Heart left ventricle (tissue), 16 donors: Measurements from ENCODE around the gene COX4I1. TPM values are rescaled to one million over a fixed set of nuclear protein-coding genes. Genes with fewer than 3 reads are reported as not detected.

Source experiments
- ATAC-seq, 4 donors: fragments of 200-7000 bp; cut with Tn5 transposase; one replicate each; pipeline ENCODE4 v1.9.1; 2020 to 2022; ENCODE audit warnings: moderate library complexity in 4 of 4, mild to moderate bottlenecking in 3 of 4, moderate number of reproducible peaks in 1 of 4
- DNase-seq, 5 donors: peaks; one replicate each; pipeline ENCODE4 v3.0.0-alpha.2; 2020
- H3K27ac ChIP-seq, 12 donors: fragments of 200-600 bp; sonication (generic) in 4 of 12; one replicate each; pipeline versions ENCODE4 v1.5.0 to v1.8.0; 2016 to 2022; ENCODE audit warnings: mild to moderate bottlenecking in 2 of 12
- H3K27me3 ChIP-seq, 9 donors: fragments of 200-600 bp; sonication (generic) in 2 of 9; one replicate each; pipeline versions ENCODE4 v1.5.1 to v1.8.0; 2016 to 2022; ENCODE audit warnings: mild to moderate bottlenecking in 3 of 9
- H3K36me3 ChIP-seq, 9 donors: fragments of 200-600 bp; sonication (generic) in 2 of 9; one replicate each; pipeline versions ENCODE4 v1.5.0 to v1.8.0; 2018 to 2022; ENCODE audit warnings: mild to moderate bottlenecking in 2 of 9
- H3K4me1 ChIP-seq, 12 donors: fragments of 200-600 bp; sonication (generic) in 4 of 12; one replicate each; pipeline versions ENCODE4 v1.5.0 to v1.8.0; 2016 to 2022; ENCODE audit warnings: mild to moderate bottlenecking in 3 of 12
- H3K4me3 ChIP-seq, 12 donors: fragments of 200-600 bp; sonication (generic) in 4 of 12; one replicate each; pipeline versions ENCODE4 v1.5.0 to v1.8.0; 2017 to 2022; ENCODE audit warnings: mild to moderate bottlenecking in 9 of 12, moderate library complexity in 4 of 12
- H3K9me3 ChIP-seq, 12 donors: fragments of 200-600 bp; sonication (generic) in 4 of 12; one replicate each; pipeline versions ENCODE4 v1.5.0 to v1.8.0; 2016 to 2022; ENCODE audit warnings: mild to moderate bottlenecking in 1 of 12
- CTCF ChIP-seq, 12 donors: fragments of 200-600 bp; sonication (generic) in 4 of 12; IDR thresholded peaks; one replicate each; pipeline versions ENCODE4 v1.5.0 to v1.8.0; 2018 to 2022; ENCODE audit warnings: antibody characterized with exemption in 12 of 12, mild to moderate bottlenecking in 5 of 12
- POLR2A ChIP-seq, 2 donors: fragments of 450-650 bp; IDR thresholded peaks; one replicate each; pipeline ENCODE4 v1.6.1; 2017; ENCODE audit warnings: antibody characterized with exemption in 2 of 2, mild to moderate bottlenecking in 2 of 2, moderate library complexity in 2 of 2
- WGBS, 4 donors: extraction: QIAGEN DNeasy Blood & Tissue Kit in 2 of 4; methylation state at CpG; one replicate each; pipeline versions ENCODE4 v1.1.5 to v1.1.7; 2013 to 2018; 5-methylcytosine and 5-hydroxymethylcytosine counted together
- intact Hi-C, 10 donors: fragments of 100-400 bp; cut with DNase I; formaldehyde crosslinking; loops; one replicate each; pipeline versions ENCODE4 v1.11.1 to v1.14.2; 2022
- polyA plus RNA-seq, 2 donors: library from polyadenylated mRNA; stranded (reverse); fragments of 200-250 nt; gene quantifications; one replicate each; pipeline ENCODE4 v1.2.3, GENCODE V29; 2013
- total RNA-seq, 9 donors: library from RNA; depleted of rRNA in 2 of 9; stranded (reverse); fragments of >200 nt in 2 of 9; fragmentation: NEBNext Ultra II Directional in 3 of 9; extraction: Animal tissue kit (Norgen Biotek cat#: 25700) in 3 of 9; gene quantifications; one replicate each; pipeline versions ENCODE4 v1.1.0 to v1.2.4, GENCODE V29; 2016 to 2023
- donor health status: ischemic (EF 13 %, LVEDD 7.1; RV severe dilation, severe dysfunction).
- donor health status: healthy with polysubstance abuse.
- donor health status: DM: no; HTN: yes; CAD: no.
- donor health status: DM: no; HTN: no; CAD: no.
- donor health status: ischemic (EF 25% LVEDD 6.9; RV normal size, moderate dysfunction).
- donor health status: ischemic (EF 25% LVEDD 5.7; RV mildly dilated, moderate dysfunction).
- donor health status: healthy.
- donor health status: DM: yes; HTN: yes; CAD: no.
- donor health status: ischemic (EF 35%, LVEDD 5.7; RV mildly dilated, moderate dysfunction).
- donor health status: nonischemic (EF 11% LVEDD 7.7; RV severe dilation, severe dysfunction).
- donor health status: DM: yes; HTN: yes; CAD: no.
- donor health status: PGD.
- donor health status: ischemic (EF 29% LVEDD 5.4; RV normal size, mild dysfunction).
- donor health status: nonischemic (EF 23%, LVEDD 6.1; RV moderate dilation, normal function).

COX4I1 gene
- total and polyA plus RNA-seq, 11 donors, result 1,047 to 5,448 (median 1,793) TPM

- no peak for DNase-seq
- Histone ChIP-seq H3K36me3 (peaks cover 0 to 77% (median 55%) of the 10 kb centered on the region in 9 donors), H3K27me3 (no peaks in the 10 kb centered on the region), H3K9me3 (no peaks in the 10 kb centered on the region), H3K4me1 (peaks cover 0 to 11% (median 0%) of the 10 kb centered on the region in 12 donors), H3K4me3 (no peak overlapping the region), H3K27ac (no peak overlapping the region)
- TF ChIP-seq POLR2A (IDR thresholded peaks at IDR 0.05), result no peak
- no peak for TF ChIP-seq CTCF (IDR thresholded peaks at IDR 0.05)
- WGBS, 4 donors, result 89 to 94% (median 92%) methylated on average over 26 of the region's 26 CpGs
- intact Hi-C loops, result no loop called here
- ATAC-seq, result no peak
Measured at GRCh38 chr16:85780281-85780680, 19.2 kb upstream of the COX4I1 start.

- no peak overlapping the region for H3K27ac ChIP-seq
- peaks cover 0 to 80% (median 57%) of the 10 kb centered on the region in 9 donors for H3K36me3 ChIP-seq
- 85 to 92% (median 89%) methylated on average over 10 of the region's 10 CpGs for WGBS, 4 donors
- H3K9me3 ChIP-seq, result no peaks in the 10 kb centered on the region
- H3K27me3 ChIP-seq, result no peaks in the 10 kb centered on the region
- TF ChIP-seq POLR2A (IDR thresholded peaks at IDR 0.05) (no peak), CTCF (IDR thresholded peaks at IDR 0.05) (no peak)
- ATAC-seq (no peak), DNase-seq (no peak)
- intact Hi-C loops, result no loop called here
- H3K4me1 ChIP-seq, result peaks cover 0 to 11% (median 0%) of the 10 kb centered on the region in 12 donors
- H3K4me3 ChIP-seq, result no peak overlapping the region
Measured at GRCh38 chr16:85781156-85781555, 18.3 kb upstream of the COX4I1 start.

GRCh38 chr16:85781695-85782370 lies 17.7 kb upstream of the COX4I1 start:
- Histone ChIP-seq H3K27ac (peak overlapping the region in 1 of 12 donors; percentile 7), H3K4me1 (peaks cover 0 to 11% (median 0%) of the 10 kb centered on the region in 12 donors), H3K4me3 (no peak overlapping the region), H3K36me3 (peaks cover 0 to 80% (median 60%) of the 10 kb centered on the region in 9 donors), H3K27me3 (no peaks in the 10 kb centered on the region), H3K9me3 (no peaks in the 10 kb centered on the region)
- TF ChIP-seq POLR2A (IDR thresholded peaks at IDR 0.05) (no peak), CTCF (IDR thresholded peaks at IDR 0.05) (no peak)
- intact Hi-C loops, result no loop called here
- DNase-seq (peak in 4 of 5 donors; percentile 33 to 59 (median 56)), ATAC-seq (peak; percentile 70 to 84 (median 72))
- 55 to 71% (median 65%) methylated on average over 16 of the region's 16 CpGs for WGBS, 4 donors

GRCh38 chr16:85782451-85782850 lies 17.0 kb upstream of the COX4I1 start:
- H3K27ac ChIP-seq, result peak overlapping the region in 1 of 12 donors; percentile 7
- 80 to 87% (median 83%) methylated on average over 6 of the region's 6 CpGs for WGBS, 4 donors
- TF ChIP-seq POLR2A (IDR thresholded peaks at IDR 0.05), result no peak
- TF ChIP-seq CTCF (IDR thresholded peaks at IDR 0.05), result no peak
- peaks cover 0 to 11% (median 0%) of the 10 kb centered on the region in 12 donors for H3K4me1 ChIP-seq
- DNase-seq, result no peak
- H3K9me3 ChIP-seq, result no peaks in the 10 kb centered on the region
- intact Hi-C loops, result no loop called here
- no peaks in the 10 kb centered on the region for H3K27me3 ChIP-seq
- ATAC-seq, result no peak
- no peak overlapping the region for H3K4me3 ChIP-seq
- peaks cover 0 to 80% (median 60%) of the 10 kb centered on the region in 9 donors for H3K36me3 ChIP-seq
